ENCODE results near the gene PRR20C. TPM values are rescaled to one million over a fixed set of nuclear protein-coding genes. Genes with fewer than 3 reads are reported as not detected.
"Not testable (repeated sequence)": the region's sequence is repeated elsewhere in the genome, so short reads cannot be mapped to it uniquely, and the experiment has no call there.

Gene PRR20C
- polyA plus RNA-seq (2013, experiment 1 of 2; ENCODE audit: insufficient read length): not detected
- polyA plus RNA-seq (2013, experiment 2 of 2; ENCODE audit: insufficient read length): not detected

GRCh38 chr13:57153761-57154160 is at the start of gene PRR20C:
PRR20C (plus strand) TSS chr13:57154061; CDS start chr13:57154448, 387 bp downstream.
- not testable (repeated sequence) for DNase-seq

- no peak for DNase-seq
These were observed 38.9 kb upstream of the PRR20C start for GRCh38 chr13:57114945-57115344.

- DNase-seq: no peak
These were observed 30.2 kb upstream of the PRR20C start for GRCh38 chr13:57123681-57124080.

- no peak for DNase-seq
These were observed 25.0 kb upstream of the PRR20C start for GRCh38 chr13:57128909-57129308.

- no peak for DNase-seq
These were observed 17.8 kb upstream of the PRR20C start for GRCh38 chr13:57136093-57136492.

GRCh38 chr13:57137585-57137984 is 16.3 kb upstream of the PRR20C start:
- no peak for DNase-seq

- DNase-seq: no peak
These were observed 14.9 kb upstream of the PRR20C start for GRCh38 chr13:57138988-57139387.

GRCh38 chr13:57139781-57140180 is 14.1 kb upstream of the PRR20C start:
- DNase-seq: not testable (repeated sequence)

GRCh38 chr13:57140235-57140968 is 13.5 kb upstream of the PRR20C start, which contains the start of gene PRR20A:
PRR20A (plus strand) TSS chr13:57140918; CDS start chr13:57141305, 387 bp downstream.
- not testable (repeated sequence) for DNase-seq

- not testable (repeated sequence) for DNase-seq
These were observed 6.7 kb upstream of the PRR20C start, which contains the start of gene PRR20B for GRCh38 chr13:57147188-57147587. PRR20B (plus strand) TSS chr13:57147488; CDS start chr13:57147875, 387 bp downstream.

GRCh38 chr13:57148106-57148505 is 5.8 kb upstream of the PRR20C start:
- not testable (repeated sequence) for DNase-seq

- DNase-seq: not testable (repeated sequence)
These were observed 6.5 kb downstream of the PRR20C start, which contains the start of gene PRR20D for GRCh38 chr13:57160332-57160731. PRR20D (plus strand) TSS chr13:57160632; CDS start chr13:57161019, 387 bp downstream.

GRCh38 chr13:57166897-57167296 is 13.0 kb downstream of the PRR20C start, which contains the start of gene PRR20E:
PRR20E (plus strand) TSS chr13:57167197; CDS start chr13:57167584, 387 bp downstream.
- not testable (repeated sequence) for DNase-seq

- no peak for DNase-seq
These were observed 37.8 kb downstream of the PRR20C start for GRCh38 chr13:57191667-57192066.
